HG03439 (cell line): ENCODE data around the gene ACO2.

Experiments
- ATAC-seq: cut with Tn5 transposase; IDR thresholded peaks from one replicate; pipeline ENCODE4 v1.9.1; 2021; ENCODE audit warnings: mild to moderate bottlenecking, moderate library complexity; ENCODE audit not compliant: unreplicated experiment

The ACO2 gene

DNA sequence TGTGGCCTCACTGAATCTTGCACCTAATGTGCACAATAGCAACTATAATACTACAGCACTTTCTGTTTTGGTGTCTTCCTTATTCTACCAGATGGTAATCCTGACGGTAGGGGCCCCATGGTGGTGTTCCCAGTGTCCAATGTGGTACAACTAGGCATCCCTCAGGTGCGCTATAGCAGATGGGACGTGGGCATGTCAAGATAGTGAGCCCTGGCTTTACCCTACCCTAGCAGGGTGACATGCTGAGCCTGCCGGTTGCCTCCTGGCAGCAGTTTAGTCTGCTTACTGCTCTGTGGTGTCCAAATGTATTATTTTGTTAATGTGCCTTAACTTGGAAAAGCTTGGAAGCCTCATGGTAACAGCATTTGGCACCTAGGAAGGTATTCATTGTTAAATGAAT lies 19.2 kb downstream of the ACO2 start:
- ATAC-seq, result no peak

DNA sequence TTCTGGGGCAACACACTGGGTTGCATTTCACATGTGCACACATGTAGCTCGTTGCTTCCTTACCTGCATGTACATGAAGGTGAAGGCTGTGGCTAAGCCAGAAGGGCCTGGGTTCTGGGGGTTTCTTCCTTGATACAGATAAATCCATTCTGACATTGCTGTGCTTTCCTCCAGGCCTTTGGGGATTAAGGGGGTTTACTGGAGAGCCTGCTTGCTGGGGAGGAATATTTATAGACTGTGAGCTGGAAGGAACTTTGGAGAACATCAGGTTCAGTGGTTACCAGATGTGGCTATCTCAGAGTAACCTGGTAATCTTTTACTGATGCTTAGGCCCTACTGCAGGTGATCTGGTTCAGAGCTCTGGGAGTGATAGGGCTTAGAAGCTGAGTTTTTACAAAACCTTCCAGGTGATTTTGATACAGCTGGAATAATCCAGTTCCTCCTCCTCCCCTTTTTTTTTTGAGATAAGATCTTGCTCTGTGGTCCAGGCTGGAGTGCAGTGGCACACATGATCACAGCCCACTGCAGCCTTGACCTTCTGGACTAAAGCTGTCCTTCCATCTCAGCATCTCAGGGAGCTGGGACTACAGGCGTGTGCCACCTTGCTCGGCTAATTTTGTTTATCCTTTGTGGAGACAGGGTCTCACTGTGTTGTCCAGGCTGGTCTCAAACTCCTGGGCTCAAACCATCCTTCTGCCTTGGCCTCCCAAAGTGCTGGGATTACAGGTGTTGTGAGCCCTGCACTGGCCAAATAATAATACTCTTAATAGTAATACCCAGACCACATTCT lies 19.9 kb downstream of the ACO2 start:
- no peak for ATAC-seq

DNA sequence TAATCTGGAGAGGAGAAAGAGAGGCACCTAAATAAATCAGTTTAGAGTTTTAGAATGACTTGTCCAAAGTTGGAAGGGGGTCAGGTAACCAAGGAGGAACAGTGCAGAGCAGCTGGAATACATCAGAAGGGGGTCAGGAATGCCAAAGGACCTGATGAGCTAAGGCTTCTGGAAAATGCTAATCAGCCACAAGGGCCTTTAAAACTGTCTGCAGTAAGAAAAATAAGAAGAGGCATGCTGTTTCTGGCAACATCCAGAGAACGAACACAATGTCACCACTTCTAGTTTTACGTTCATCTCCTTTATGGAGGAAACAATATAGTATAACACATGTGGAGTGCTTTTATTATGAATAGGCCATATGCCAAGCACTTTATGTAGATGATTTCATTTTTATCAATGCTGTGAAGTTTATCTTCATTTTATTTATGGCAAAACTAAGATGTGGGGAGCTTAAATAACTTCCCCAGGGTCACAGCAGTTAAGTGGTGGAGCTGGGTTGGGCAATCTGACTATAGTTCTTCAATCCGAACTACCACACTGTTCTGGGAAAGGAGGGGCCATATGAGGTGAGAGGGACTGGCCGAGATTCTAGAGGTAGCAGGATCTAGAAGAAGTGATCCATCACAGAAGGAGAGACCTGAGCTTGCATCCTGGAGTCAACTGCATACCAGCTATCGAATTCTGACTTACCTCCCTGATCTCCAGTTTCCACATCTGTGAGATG lies 22.6 kb downstream of the ACO2 start:
- ATAC-seq, result no peak

DNA sequence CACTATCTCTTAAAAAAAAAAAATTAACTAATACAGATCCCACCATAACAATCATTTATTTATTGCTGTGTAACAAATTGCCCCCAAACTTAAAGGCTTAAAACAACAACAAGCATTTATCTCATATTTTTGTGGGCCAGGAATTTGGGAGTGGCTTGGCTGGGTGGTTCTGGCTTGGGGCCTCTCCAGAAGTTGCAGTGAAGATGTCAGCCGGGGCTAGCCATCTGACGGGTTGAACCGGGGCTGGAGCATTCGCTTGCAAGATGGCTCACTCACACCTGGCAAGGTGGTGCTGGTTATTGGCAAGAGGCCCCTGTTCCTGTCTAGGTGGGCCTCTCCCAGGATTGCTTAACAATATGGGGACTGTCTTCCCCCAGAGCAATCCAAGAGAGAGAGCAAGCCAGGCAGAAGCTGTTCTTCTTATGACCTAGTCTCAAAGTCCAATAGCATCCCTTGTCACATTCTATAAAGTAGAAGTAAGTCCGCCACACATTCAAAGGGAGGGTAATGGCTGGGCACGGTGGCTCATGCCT lies 29.5 kb downstream of the ACO2 start:
- no peak for ATAC-seq

DNA sequence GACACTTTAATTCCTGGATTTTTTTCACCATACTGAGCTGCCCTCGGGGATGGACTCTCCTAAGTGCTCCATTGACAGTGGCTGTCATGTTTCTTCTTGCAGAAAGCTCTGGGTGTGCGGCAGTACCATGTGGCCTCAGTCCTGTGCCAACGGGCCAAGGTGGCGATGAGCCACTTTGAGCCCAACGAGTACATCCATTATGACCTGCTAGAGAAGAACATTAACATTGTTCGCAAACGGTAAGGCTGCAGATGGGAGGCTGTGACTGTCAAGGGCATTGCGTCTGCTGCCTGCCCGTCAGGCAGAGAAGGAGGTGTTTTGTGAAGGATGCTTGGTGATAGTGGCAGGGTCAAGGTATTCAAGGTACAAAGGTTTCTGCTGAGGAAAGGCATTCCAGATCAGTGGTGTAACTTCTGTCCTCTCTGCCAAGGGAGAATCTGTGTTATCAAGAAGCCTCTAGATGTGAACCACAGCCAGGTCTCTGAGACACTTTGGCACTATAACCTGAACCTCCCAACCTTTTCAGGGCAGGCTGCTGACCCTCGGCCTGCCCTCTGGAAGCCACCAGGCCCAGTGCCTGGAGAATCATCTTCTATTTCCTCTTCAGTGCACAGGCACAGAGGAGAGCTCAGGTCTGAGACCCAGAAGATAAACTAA lies 30.8 kb downstream of the ACO2 start:
- no peak for ATAC-seq

DNA sequence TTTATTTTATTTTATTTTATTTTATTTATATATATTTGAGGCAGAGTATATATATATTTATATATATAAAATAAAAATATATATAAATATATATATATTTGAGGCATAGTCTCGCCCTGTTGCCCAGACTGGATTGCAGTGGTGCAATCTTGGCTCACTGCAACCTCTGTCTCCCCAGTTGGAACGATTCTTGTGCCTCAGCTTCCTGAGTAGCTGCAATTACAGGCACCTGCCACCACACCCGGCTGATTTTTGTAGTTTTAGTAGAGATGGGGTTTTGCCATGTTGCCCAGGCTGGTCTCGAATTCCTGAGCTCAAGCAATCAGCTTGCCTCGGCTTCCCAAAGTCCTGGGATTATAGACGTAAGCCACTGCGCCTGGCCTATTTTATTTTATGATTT lies 31.4 kb downstream of the ACO2 start:
- ATAC-seq, result no peak

DNA sequence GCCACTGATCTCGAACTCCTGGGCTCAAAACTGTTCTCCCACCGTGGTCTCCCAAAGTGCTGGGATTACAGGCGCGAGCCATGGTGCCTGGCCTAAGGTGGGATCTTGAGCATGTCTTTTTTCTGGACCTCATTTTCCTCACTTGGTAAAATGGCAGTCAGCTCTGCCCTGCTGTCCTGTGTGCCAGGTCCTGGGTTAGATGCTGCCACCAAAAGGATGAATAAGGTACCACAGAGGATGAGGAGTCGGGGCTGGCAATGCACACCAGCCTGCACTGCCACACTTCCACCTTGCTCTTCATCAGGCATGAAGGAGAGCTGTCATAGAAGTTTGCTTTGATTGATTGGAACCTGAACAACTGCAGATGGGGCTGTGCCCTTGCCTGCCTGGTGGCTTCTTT lies 32.3 kb downstream of the ACO2 start:
- ATAC-seq, result no peak

DNA sequence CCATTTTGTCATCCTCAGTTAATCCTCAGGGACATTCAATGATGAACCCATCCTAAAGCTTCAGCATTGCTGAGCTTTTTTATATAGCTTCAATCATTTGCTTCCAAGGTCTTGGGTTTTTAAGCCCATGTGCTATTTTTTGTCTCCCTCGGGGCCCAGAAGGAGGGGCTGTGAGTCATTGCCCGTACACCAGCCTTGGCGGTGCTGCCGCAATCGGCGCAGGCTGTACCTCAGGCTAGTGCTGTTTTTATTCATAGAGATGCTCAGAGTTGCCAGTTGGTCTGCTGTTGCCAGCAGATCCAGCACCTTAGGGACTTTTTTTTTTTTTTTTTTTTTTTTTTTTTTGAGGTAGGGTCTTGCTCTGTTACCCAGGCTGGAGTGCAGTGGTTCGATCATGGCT lies 35.5 kb downstream of the ACO2 start:
- ATAC-seq, result no peak

DNA sequence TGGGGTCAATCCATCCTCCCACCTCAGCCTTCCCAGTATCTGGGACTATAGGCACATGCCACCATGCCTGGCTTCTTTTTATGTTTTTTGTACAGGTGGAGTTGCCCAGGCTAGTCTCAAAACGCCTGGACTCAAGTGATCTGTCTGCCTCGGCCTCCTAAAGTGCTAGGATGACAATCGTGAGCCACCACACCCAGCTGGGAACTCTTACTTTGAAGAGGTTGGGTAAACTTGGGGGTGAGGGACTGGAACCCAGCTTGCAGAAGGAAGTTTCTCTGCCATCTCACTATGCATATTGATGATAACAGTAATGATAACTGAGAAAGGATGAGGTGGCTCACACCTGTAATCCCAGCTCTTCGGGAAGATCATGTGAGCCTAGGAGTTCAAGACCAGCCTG lies 35.9 kb downstream of the ACO2 start:
- no peak for ATAC-seq

DNA sequence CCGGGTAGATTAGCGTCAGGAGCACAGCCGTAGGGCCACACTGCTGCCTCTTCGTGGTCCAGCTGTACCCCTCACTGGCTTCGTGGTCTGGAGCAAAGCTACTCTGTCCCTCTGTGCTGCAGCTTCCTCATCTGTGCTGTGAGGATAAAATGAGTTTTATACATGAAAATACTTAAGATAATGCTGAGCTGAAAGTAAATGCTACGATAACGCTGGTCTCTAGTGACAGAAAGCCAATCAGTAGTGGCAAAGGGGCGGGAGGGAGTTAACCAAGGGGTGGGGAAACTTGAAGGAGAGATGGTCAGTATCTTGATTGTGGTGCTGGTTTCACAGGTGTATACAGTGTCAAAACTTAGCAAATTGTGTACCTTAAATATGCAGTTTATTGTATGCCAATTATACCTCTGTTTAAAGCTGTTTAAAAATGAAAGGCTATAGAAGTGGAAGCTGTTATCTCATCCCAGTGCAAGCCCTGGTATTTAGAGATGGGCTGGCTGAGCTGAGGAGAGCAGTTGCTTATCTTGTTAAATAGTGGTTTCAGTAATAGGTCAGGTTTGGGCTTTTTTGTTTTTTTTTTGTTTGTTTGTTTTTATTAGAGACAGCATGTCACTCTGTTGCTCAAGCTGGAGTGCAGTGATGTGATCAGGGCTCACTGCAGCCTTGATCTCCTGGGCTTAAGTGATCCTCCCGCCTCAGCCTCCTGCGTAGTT lies 36.7 kb downstream of the ACO2 start:
- ATAC-seq, result no peak

DNA sequence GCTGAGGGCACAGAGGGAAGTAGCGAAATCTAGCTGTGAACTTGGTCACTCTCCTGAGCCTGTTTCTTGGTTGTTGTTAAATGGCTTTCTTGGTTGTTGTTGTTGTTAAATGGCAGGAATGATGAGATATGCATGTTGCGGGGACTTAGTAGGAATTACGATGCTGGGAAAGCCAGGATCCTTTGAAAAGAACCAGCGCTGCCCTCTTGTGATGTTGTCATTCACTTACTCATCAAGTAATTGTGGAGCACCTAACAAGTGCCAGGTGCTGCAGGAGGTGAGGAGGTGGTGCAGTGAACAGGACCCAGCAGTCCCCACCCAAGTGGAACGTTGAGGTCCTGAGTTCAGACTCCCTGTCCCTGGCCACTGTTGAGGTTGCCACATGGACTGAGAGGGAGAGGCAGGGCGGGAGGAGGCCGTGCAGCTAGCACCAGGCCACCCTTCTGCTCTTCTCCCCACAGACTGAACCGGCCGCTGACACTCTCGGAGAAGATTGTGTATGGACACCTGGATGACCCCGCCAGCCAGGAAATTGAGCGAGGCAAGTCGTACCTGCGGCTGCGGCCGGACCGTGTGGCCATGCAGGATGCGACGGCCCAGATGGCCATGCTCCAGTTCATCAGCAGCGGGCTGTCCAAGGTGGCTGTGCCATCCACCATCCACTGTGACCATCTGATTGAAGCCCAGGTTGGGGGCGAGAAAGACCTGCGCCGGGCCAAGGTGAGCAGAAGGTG lies 38.6 kb downstream of the ACO2 start:
- ATAC-seq, result no peak

DNA sequence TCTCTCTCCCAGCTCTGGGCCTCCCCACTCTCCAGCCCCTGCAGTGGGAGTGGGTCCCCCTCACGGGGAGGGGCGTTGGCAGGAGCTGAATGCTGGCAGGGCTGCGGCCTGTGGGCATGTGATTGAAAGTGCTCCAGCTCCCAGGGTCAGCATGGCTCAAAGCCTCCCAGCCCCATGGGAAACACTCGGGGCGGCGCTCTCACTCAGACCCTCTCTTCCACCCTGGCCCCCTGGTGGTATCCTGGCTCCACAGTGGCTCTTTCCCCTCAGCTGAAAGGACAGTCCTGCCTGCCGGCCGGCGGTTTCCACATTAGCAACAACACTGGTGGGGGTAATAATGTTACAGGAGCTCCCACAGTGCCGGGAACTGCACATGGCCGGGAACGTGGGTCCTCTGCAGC lies 39.9 kb downstream of the ACO2 start:
- no peak for ATAC-seq

DNA sequence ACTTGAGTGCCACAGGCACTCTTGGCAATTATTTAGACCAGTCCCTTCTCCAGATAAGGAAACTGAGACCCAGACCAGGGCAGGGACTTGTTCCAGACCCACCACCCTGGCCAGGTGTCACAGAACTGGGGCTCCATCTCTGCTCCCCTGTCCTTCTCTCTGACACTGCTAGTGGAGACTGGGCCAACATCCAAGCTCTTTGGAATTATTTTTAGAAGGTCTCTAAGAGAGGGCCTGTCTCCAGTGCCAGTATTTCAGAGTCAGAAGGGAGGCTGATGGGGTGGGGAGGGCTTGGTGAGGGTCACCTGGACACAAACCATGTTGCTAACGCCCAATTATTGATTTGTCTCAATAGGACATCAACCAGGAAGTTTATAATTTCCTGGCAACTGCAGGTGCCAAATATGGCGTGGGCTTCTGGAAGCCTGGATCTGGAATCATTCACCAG lies 42.6 kb downstream of the ACO2 start:
- no peak for ATAC-seq

DNA sequence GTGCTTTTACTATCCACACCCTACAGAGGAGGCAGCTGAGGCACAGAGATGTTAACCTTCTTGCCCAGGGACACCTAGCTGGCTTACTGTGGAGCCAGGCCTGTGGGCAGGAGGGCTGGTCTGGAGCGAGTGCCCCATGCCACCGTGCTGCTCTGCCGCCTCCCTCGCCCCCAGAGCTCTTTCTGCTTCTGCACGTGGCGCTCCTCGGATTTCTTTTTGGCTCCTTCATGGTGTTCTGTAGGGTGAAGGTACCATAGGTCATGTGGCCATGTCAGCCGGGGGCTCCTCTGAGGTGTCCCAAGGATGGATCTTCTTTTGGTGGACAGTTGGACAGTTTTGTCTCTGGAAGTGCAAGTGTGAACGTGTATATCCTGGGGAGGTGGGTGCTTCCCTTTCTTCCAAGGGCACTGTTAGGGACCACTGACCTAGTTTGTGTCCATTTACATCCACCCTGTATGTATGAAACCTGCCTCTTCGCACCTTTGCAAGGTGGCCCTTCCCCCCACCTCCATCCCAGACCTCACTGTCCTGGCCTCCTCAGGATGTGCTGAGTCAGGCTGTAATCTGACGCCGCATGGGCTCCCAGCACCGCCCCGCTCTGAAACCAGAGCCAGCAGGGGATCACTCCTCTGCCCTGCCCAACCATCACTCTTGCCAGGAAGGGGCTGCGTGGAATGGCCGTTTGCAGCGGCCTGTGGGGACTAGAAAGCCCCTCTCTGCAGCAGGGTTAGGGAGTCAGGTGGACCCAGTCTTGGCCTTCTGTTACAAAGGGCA lies 43.7 kb downstream of the ACO2 start:
- no peak for ATAC-seq

DNA sequence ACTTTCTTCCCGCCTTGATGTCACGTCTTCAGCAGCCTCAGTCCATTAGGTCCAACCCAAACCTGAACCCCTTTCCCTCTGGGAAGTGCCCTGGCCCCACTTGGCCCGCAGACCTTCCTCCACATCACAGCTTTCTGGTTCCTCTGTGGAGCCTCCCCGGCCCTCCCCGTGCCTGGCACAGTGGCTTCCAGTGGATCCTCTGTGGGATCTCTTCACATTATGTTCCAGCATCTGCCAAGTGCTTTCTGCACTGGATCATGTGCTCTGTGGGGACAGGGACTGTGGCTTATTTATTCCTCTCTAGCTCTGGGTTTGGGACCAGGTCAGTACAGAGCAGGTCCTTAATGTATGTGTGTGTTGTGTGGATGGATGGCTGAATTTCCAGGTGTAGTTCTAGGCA lies 44.5 kb downstream of the ACO2 start:
- no peak for ATAC-seq

DNA sequence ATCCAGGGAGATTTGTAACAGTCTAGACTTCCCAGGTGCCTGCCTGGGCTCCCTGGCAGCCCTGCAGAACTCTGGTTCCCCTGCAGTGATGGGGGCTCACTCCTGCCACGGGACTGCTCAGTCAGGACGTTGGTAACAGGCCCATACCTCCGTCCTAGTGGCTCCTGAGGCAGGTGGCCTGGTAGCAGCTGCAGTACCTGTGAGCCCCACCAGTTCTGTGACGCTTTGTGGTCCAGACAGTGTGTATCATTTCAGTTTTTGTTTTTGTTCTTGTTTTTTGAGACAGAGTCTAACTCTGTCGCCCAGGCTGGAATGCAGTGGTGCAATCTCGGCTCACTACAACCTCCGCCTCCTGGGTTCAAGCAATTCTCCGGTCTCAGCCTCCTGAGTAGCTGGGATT lies 47.5 kb downstream of the ACO2 start:
- no peak for ATAC-seq

DNA sequence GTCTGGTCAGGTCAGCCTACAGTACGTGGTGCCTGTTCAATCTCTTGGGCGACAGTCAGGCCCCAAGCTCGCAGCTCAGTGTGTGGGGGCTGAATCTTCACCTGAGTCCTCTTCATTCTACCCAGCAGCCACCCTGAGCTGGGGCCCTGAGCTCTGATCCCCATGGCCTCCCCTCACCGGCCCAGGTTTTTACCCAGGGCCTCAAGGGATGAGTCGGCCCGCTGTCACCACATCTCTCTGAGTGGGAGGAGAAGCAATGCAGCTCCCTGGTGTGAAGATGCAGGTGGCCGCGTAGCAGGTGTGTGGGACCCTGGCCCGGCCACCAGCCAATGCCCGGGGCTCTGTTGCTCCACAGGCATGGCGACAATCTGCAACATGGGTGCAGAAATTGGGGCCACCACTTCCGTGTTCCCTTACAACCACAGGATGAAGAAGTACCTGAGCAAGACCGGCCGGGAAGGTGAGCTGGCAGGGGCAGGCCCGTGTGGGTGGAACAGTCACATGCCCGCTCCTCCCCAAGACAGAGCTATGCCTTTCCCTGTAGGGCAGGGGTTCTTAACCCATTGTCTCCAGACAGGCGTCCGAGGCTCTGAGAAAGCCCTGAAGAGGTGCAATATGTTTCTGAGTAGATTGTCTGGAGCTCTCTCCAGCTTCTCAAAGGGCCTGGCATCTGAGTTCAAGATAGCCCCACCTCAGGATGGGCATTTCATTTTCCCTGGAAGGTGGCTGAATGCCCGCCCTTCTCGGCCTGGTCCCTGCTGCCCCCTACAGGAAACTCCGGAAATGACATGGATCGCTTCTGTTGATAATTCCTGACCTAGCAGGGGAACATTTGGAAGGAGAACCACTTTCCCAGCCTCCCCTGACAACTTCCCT lies 48.5 kb downstream of the ACO2 start:
- ATAC-seq, result no peak

DNA sequence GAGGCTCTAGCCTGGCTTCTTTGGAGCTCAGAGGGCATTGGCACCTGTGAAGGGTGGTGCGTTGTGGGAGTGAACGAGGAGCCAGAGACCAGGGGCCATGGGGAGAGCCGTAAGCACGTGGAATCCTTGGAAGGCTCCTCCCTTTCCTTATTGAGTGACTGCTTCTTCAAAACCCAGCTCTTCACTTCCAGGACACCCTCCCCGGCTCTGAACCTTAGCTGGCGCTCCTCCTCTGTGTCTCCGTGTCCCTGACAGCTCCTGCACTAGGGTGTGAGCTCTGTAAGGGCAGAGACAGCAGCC lies 49.1 kb downstream of the ACO2 start:
- ATAC-seq, result no peak

DNA sequence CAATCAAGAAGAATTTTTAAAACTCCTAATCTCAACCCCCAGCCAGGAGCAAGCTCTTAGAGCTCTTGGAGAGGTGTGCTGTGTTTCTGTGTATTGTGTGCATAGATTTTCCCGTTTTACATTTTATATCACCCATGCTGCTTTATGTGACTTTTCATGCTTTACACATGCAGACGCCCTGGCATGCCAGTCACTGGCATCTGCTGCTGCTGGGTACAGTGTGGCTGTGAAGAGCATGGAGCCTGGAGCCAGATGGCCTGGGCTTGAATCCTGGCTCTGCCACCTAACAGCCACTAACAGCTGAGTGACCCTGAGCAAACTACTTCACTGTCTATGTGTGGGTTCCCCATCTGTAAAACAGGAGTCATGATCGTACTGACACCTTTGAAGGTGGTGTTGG lies 52.2 kb downstream of the ACO2 start:
- no peak for ATAC-seq
